GM12865 (cell line): ENCODE results near the gene NEU4.
"Not testable (repeated sequence)": the region's sequence is repeated elsewhere in the genome, so short reads cannot be mapped to it uniquely, and the experiment has no call there.

Experiments
- DNase-seq: peaks from one replicate; pipeline ENCODE4 v3.0.0; 2010; ENCODE audit warnings: low read depth
- H3K4me3 ChIP-seq: 2 replicates; pipeline ENCODE4 v1.5.1; 2011; ENCODE audit warnings: mild to moderate bottlenecking, low read depth, low read length, control low read depth
- TF ChIP-seq, protein P1 (sequence below): IDR thresholded peaks from 2 replicates; pipeline ENCODE4 v1.5.1; 2011; ENCODE audit warnings: low read length, control low read depth, low read depth, inconsistent platforms; ENCODE audit not compliant: insufficient read depth; ENCODE audit errors: missing control alignments

NEU4 gene, protein sequence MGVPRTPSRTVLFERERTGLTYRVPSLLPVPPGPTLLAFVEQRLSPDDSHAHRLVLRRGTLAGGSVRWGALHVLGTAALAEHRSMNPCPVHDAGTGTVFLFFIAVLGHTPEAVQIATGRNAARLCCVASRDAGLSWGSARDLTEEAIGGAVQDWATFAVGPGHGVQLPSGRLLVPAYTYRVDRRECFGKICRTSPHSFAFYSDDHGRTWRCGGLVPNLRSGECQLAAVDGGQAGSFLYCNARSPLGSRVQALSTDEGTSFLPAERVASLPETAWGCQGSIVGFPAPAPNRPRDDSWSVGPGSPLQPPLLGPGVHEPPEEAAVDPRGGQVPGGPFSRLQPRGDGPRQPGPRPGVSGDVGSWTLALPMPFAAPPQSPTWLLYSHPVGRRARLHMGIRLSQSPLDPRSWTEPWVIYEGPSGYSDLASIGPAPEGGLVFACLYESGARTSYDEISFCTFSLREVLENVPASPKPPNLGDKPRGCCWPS

DNA sequence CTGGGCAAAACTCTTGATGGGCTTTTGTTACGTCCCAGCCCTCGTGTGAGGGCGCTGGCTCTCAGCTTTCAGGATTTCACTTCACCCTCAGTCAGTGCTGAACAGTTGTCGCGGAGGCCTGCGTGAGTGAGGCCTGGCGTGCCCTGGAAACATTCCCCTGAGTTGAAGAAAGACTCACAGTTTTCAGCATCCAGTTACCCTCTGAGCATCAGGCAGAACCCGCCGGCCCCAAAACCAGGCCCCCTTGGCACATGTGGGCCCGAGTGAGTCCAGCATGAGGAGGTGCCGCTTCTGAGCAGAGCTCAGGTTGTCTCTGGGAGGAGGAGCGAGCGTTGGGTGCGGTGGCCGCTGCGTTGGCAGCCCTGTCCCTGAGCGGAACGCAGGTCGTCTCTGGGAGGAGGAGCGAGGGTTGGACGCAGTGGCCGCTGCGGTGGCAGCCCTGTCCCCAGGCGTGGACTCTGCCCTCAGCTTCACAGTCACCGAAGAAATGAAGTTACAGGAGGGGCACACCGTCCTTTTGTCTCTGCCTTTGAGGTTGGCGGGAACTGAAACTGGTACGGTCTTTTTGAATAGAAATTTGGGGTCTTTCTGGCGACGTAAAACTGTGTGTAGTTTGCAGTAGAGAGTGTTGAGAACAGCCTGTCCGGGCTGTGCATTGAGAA, at the start of gene NEU4:
Gene NEU4 (plus strand): TSS at position 473 of the 662 bp plus-strand sequence. CDS start 5,292 bp downstream, outside the sequence.
- no peak within 1 kb of the TSS for H3K4me3 ChIP-seq
- TF ChIP-seq, protein P1, sequence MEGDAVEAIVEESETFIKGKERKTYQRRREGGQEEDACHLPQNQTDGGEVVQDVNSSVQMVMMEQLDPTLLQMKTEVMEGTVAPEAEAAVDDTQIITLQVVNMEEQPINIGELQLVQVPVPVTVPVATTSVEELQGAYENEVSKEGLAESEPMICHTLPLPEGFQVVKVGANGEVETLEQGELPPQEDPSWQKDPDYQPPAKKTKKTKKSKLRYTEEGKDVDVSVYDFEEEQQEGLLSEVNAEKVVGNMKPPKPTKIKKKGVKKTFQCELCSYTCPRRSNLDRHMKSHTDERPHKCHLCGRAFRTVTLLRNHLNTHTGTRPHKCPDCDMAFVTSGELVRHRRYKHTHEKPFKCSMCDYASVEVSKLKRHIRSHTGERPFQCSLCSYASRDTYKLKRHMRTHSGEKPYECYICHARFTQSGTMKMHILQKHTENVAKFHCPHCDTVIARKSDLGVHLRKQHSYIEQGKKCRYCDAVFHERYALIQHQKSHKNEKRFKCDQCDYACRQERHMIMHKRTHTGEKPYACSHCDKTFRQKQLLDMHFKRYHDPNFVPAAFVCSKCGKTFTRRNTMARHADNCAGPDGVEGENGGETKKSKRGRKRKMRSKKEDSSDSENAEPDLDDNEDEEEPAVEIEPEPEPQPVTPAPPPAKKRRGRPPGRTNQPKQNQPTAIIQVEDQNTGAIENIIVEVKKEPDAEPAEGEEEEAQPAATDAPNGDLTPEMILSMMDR = no peak
- no peak for DNase-seq

DNA sequence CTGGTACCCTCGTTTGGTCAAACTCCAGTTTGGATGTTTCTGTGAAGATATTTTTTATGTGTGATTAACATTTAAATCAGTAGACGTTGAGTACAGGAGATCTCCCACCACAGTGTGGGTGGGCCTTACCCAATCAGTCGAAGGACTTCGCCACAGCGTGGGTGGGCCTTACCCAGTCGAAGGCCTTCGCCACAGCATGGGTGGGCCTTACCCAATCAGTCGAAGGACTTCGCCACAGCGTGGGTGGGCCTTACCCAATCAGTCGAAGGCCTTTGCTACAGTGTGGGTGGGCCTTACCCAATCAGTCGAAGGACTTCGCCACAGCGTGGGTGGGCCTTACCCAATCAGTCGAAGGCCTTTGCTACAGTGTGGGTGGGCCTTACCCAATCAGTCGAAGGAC, 49.1 kb upstream of the NEU4 start:
- not testable (repeated sequence) for H3K4me3 ChIP-seq, DNase-seq

DNA sequence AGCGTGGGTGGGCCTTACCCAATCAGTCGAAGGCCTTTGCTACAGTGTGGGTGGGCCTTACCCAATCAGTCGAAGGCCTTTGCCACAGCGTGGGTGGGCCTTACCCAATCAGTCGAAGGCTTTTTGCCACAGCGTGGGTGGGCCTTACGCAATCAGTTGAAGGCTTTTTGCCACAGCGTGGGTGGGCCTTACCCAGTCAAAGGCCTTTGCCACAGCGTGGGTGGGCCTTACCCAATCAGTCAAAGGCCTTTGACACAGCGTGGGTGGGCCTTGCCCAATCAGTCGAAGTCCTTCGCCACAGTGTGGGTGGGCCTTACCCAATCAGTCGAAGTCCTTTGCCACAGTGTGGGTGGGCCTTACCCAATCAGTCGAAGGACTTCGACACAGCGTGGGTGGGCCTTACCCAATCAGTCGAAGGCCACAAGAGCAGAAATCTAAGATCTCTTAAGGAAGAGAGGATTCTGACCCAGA, 48.7 kb upstream of the NEU4 start:
- H3K4me3 ChIP-seq = no peak overlapping the region
- TF ChIP-seq, protein P1 = no peak
- DNase-seq = no peak

DNA sequence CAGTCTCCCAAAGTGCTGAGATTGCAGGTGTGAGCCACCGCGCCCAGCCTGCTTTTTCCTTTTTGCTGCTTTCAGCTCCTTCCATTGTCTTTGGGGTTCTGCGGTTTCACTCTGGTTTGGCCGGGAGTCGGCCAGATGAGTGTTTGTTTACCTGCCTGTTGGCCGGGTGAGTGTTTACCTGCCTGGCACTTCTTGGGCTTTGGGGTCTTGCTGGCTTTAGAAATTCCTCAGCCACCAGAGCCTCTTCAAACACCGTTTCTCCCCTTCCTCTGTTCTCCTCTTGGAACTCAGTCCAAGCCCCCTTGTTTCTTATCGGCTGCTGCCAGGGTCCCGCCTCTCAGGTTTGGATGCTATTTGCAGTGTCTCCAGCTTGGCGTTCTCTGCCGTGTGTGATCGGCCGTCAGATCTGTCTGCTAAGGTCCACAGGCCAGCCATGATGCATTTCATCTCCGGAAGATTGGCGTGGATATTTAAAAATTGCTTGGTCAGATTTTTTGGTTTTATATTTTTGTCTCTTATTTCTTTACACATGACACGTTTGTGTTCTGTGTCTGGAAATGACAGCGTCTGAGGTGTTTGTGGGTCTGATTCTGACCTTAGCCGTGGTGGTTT, 46.6 kb upstream of the NEU4 start:
- DNase-seq = no peak
- H3K4me3 ChIP-seq = no peak overlapping the region

DNA sequence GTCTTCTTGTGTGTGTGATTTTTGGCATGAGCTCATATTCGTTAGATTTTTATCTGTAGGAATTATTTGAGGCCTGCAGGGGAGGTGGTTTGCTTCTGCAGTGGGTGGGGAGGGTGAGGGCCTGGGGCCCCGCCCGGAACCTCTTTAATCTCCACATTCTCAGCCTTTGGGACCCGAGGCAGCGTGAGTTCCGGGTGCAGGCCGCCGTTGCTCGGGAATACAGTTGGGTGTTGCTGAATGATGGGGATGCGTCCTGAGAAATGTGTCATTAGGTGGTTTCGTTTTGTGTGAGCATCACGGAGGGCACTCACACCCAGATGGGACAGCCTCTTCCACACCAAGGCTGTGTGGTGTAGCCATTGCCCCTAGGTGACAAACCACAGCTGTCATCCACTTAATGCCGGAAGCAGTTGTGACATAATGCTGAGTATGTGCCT, 46.0 kb upstream of the NEU4 start:
- TF ChIP-seq, protein P1 = no peak
- H3K4me3 ChIP-seq = no peak overlapping the region
- peak; percentile 75 for DNase-seq

More for the DNA sequence above, 46.6 kb upstream of the NEU4 start:
- TF ChIP-seq, protein P1 = no peak

DNA sequence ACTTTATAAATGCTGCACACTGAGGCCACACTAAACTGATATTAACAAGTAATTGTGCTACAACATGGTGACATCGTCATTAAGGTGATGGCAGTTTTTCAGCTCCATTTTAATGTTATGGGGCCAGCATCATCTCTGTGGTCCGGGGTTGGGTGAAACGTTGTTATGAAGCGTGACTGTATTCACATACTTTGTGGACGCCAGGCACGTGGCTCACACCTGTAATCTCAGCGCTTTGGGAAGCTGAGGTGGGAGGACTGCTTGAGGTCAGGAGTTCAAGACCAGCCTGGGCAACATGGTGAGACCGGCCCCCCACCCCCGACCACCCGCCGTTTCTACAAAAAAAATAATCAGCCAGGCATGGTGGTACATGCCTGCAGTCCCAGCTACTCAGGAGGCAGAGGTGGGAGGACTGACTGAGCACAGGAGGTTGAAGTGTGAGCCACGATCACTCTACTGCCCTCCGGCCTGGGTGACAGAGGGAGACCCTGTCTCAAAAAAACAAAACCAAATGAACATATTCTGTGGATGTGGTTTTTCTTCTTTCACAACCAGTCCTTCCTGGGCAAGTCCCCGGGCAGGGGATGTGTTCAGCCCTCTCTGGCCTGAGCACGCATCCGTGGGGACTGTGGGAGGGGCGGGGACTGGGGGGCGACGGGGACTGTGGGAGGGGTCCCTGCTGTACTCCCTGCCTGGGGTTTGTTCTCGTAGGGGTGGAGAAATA, 45.3 kb upstream of the NEU4 start:
- no peak overlapping the region for H3K4me3 ChIP-seq
- DNase-seq = no peak
- TF ChIP-seq, protein P1 = no peak
